ENCODE results near the gene AQP12B. TPM values are rescaled to one million over a fixed set of nuclear protein-coding genes. Genes with fewer than 3 reads are reported as not detected.

AQP12B gene
- total and polyA plus RNA-seq, 10 of the 15 experiments (the other 5 are each of a cell fraction or from before 2014, with no cell fraction given), result not detected

DNA sequence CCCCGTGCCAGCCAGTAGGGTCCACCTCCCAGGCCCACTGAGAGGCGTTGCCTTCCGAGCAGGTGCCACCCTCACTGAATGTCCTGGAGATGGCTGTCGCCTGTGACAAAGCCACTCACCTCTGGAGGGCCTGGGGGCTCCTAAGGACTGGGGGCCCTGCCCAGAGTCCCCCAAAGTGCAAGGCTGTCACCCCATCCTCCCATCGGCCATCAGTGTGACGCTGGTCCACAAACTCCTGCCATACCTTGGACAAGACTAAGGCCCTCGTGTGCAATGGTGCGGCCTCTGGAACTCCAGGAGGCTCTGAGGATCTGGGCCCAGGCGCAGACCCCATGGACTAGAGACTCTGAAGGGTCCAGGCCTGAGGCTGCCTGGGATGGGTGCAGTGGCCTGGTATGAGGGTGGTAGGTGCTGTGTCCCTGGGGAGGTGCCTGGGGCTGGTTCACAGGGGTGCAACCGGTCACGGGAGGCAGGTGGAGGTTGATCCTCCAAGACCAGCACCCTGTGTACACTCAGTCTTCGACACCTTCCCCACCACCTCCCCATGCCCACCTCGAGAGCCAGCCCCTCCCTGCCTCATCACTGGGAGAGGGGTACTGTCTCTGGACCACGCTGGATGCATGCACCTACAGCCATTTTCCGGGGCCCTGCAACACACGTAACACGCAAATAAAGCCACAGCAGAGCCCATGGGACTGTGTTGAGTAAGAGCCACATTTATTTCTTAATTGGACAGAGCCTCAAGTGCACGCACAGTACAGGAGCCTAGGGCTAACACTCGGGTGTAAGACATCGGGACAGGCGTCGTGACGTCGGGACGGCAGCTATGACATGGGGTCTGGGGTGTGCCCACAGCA lies 30.6 kb upstream of the AQP12B start (continued):
- TF ChIP-seq, protein P1, sequence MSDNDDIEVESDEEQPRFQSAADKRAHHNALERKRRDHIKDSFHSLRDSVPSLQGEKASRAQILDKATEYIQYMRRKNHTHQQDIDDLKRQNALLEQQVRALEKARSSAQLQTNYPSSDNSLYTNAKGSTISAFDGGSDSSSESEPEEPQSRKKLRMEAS (IDR thresholded peaks at IDR 0.05; ENCODE audit: low read depth, low read length), result no peak
- TF ChIP-seq LARP7 (IDR thresholded peaks at IDR 0.05) (no peak), IRF4 (IDR thresholded peaks at IDR 0.05; ENCODE audit: low read depth, low read length) (no peak), CHD1 (IDR thresholded peaks at IDR 0.05; ENCODE audit: low read depth, low read length) (no peak), JUNB (IDR thresholded peaks at IDR 0.05) (no peak), SMAD1 (IDR thresholded peaks at IDR 0.05; ENCODE audit: low read depth, partially characterized antibody) (no peak)
- TF ChIP-seq, protein P2, sequence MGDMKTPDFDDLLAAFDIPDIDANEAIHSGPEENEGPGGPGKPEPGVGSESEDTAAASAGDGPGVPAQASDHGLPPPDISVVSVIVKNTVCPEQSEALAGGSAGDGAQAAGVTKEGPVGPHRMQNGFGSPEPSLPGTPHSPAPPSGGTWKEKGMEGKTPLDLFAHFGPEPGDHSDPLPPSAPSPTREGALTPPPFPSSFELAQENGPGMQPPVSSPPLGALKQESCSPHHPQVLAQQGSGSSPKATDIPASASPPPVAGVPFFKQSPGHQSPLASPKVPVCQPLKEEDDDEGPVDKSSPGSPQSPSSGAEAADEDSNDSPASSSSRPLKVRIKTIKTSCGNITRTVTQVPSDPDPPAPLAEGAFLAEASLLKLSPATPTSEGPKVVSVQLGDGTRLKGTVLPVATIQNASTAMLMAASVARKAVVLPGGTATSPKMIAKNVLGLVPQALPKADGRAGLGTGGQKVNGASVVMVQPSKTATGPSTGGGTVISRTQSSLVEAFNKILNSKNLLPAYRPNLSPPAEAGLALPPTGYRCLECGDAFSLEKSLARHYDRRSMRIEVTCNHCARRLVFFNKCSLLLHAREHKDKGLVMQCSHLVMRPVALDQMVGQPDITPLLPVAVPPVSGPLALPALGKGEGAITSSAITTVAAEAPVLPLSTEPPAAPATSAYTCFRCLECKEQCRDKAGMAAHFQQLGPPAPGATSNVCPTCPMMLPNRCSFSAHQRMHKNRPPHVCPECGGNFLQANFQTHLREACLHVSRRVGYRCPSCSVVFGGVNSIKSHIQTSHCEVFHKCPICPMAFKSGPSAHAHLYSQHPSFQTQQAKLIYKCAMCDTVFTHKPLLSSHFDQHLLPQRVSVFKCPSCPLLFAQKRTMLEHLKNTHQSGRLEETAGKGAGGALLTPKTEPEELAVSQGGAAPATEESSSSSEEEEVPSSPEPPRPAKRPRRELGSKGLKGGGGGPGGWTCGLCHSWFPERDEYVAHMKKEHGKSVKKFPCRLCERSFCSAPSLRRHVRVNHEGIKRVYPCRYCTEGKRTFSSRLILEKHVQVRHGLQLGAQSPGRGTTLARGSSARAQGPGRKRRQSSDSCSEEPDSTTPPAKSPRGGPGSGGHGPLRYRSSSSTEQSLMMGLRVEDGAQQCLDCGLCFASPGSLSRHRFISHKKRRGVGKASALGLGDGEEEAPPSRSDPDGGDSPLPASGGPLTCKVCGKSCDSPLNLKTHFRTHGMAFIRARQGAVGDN (IDR thresholded peaks at IDR 0.05), result no peak

DNA sequence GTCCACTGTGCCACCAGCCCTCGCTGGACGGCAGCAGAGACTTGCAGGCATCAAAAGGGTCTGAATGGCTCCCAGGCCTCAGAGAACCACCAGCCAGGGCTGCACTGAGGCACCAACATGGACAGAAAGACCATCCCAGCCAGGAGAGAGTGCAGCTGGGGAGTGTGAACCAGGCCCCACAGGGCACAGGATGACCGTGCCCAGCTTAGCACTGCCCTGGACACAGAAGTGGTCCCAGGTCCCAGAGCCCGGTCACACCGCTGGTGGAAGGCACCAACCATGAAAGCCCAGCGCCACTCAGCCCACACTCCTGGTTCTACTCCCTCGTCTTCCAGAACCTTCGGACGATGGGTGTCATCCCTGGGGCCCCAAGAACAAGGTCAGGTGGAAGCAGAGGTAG lies 29.4 kb upstream of the AQP12B start:
- BruUV-seq (replicated peaks), result no TSS peak
- Histone ChIP-seq H3K36me3 (ENCODE audit: control insufficient read depth in 2 of 2, insufficient read depth in 2 of 2, low read length in 1 of 2) (no peaks in the 10 kb centered on the region), H3K9ac (ENCODE audit: control insufficient read depth, insufficient read depth, low read length) (no peak overlapping the region), H3K27ac (ENCODE audit: control insufficient read depth, insufficient read depth) (no peak overlapping the region), H3K4me3 (no peak overlapping the region), H4K20me1 (ENCODE audit: control insufficient read depth, insufficient read depth) (no peaks in the 10 kb centered on the region), H3K9me3 (replicated peaks; ENCODE audit: control insufficient read depth, insufficient read depth, low read length) (no peaks in the 10 kb centered on the region), H3K27me3 (replicated peaks in 1 of 2; ENCODE audit: control insufficient read depth in 2 of 2, insufficient read depth in 2 of 2, low read length in 1 of 2) (no peaks in the 10 kb centered on the region; a peak in 2 of 4 replicates), H2AFZ (ENCODE audit: control insufficient read depth, low read depth, low read length) (no peak overlapping the region), H3K4me1 (ENCODE audit: control insufficient read depth, insufficient read depth, low read length) (no peaks in the 10 kb centered on the region), H3K4me2 (ENCODE audit: control insufficient read depth, insufficient read depth) (no peak overlapping the region), H3K79me2 (ENCODE audit: control insufficient read depth, insufficient read depth, low read length) (no peaks in the 10 kb centered on the region)
- CTCF ChIA-PET, result no interaction called here
- ATAC-seq (no peak), FAIRE-seq (no peak), DNase-seq (ENCODE audit: low read depth, low spot score) (no peak)
- no peak for TF ChIP-seq SPI1 (IDR thresholded peaks at IDR 0.05; ENCODE audit: borderline replicate concordance, insufficient read depth, low read depth, low read length)
- TF ChIP-seq, protein P3, sequence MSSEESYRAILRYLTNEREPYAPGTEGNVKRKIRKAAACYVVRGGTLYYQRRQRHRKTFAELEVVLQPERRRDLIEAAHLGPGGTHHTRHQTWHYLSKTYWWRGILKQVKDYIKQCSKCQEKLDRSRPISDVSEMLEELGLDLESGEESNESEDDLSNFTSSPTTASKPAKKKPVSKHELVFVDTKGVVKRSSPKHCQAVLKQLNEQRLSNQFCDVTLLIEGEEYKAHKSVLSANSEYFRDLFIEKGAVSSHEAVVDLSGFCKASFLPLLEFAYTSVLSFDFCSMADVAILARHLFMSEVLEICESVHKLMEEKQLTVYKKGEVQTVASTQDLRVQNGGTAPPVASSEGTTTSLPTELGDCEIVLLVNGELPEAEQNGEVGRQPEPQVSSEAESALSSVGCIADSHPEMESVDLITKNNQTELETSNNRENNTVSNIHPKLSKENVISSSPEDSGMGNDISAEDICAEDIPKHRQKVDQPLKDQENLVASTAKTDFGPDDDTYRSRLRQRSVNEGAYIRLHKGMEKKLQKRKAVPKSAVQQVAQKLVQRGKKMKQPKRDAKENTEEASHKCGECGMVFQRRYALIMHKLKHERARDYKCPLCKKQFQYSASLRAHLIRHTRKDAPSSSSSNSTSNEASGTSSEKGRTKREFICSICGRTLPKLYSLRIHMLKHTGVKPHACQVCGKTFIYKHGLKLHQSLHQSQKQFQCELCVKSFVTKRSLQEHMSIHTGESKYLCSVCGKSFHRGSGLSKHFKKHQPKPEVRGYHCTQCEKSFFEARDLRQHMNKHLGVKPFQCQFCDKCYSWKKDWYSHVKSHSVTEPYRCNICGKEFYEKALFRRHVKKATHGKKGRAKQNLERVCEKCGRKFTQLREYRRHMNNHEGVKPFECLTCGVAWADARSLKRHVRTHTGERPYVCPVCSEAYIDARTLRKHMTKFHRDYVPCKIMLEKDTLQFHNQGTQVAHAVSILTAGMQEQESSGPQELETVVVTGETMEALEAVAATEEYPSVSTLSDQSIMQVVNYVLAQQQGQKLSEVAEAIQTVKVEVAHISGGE (CRISPR knock-in tag; IDR thresholded peaks at IDR 0.05), result no peak
- TF ChIP-seq, protein P4, sequence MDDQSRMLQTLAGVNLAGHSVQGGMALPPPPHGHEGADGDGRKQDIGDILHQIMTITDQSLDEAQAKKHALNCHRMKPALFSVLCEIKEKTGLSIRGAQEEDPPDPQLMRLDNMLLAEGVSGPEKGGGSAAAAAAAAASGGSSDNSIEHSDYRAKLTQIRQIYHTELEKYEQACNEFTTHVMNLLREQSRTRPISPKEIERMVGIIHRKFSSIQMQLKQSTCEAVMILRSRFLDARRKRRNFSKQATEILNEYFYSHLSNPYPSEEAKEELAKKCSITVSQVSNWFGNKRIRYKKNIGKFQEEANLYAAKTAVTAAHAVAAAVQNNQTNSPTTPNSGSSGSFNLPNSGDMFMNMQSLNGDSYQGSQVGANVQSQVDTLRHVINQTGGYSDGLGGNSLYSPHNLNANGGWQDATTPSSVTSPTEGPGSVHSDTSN (IDR thresholded peaks at IDR 0.05; ENCODE audit: insufficient replicate concordance, low read depth, low read length), result no peak
- no peak for TF ChIP-seq RUNX3 (IDR thresholded peaks at IDR 0.05; ENCODE audit: low read length)
- TF ChIP-seq ZNF622 (IDR thresholded peaks at IDR 0.05), result no peak
- WGBS (ENCODE audit: insufficient coverage, insufficient replicate concordance, low lambda C conversion rate, missing lambda C conversion rate), result 32% methylated on average over 9 of the region's 9 CpGs
- RAD21 ChIA-PET (ENCODE audit: unreplicated experiment), result no interaction called here
- SMC1A ChIA-PET (ENCODE audit: uncharacterized antibody, unreplicated experiment), result no interaction called here
- POLR2A ChIA-PET, result no interaction called here
- intact Hi-C loops (cut with micrococcal nuclease; ENCODE audit: unreplicated experiment) (no loop called here), in situ Hi-C loops (cut with MboI) (no loop called here)
